Right ventricle myocardium inferior (tissue), 1 donor: ENCODE measurements around the gene NDUFS8. TPM values are rescaled to one million over a fixed set of nuclear protein-coding genes. Genes with fewer than 3 reads are reported as not detected.

Experiments
- ATAC-seq: fragments of 200-7000 bp; cut with Tn5 transposase; one replicate; pipeline ENCODE4 v1.9.1; 2020; ENCODE audit warnings: mild to moderate bottlenecking, moderate library complexity
- DNase-seq: peaks from one replicate; pipeline ENCODE4 v3.0.0; 2021; ENCODE audit errors: missing footprints
- intact Hi-C: fragments of 100-400 bp; cut with DNase I; formaldehyde crosslinking; loops from one replicate; pipeline ENCODE4 v1.11.0; 2022
- total RNA-seq: library from RNA; stranded (reverse); fragmentation: NEBNext Ultra II Directional; extraction: Animal tissue kit (Norgen Biotek cat#: 25700); gene quantifications from one replicate; pipeline ENCODE4 v1.2.1, GENCODE V29; 2021
- donor health status: DM: no; HTN: yes; CAD: no; lungs with severe emphysema.

Gene NDUFS8
- total RNA-seq, 1 donor from 2014 or later: 479 TPM

DNA sequence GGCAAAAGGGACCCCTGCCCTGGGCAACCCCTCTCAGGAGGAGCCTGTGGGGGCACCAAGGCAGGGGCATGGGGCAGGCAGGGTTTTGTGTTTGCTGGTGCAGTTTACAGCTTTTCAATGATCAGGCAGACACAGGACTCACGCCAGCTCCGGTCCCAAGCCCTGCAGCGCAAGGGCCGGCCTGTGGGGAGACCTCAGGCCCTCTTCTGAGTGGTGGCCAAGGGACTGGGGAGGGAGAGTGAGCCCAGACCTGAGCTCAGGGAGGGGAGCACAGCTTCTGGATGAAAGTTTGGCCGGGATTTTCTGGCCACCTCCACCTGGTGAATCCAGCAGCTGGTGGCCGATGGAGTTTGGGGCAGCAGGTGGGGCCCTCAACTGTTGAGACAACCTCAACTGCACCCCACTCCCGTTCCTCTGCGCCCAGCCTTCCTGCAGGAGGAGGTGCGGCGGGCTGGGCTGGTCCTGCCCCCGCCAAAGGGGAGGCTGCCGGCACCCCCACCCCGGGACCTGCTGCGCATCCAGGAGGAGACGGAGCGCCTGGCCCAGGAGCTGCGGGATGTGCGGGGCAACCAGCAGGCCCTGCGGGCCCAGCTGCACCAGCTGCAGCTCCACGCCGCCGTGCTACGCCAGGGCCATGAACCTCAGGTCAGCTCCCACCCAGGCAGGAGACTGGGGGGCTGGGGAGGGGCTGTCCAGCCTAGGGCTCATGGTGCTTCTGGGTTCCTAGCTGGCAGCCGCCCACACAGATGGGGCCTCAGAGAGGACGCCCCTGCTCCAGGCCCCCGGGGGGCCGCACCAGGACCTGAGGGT is 11.9 kb downstream of the NDUFS8 start:
- no peak for DNase-seq
- intact Hi-C loops: no loop called here
- ATAC-seq: no peak

DNA sequence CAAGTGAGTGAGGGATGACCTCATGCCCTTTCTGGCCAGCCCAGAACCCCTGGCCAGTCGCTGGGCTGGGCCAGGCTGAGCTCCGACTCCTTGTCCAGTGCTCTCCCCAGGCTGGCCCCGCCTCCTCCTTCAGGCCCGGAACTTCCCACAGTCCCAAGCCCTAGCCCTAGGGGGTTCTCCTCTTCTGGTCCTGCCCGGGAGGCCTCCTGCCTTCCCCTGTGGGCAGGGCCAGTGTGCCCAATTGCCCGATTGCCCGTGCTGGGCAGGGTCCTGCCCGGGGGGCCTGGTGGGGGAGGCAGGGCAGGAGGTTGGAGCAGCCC is 12.5 kb downstream of the NDUFS8 start:
- ATAC-seq: no peak

DNA sequence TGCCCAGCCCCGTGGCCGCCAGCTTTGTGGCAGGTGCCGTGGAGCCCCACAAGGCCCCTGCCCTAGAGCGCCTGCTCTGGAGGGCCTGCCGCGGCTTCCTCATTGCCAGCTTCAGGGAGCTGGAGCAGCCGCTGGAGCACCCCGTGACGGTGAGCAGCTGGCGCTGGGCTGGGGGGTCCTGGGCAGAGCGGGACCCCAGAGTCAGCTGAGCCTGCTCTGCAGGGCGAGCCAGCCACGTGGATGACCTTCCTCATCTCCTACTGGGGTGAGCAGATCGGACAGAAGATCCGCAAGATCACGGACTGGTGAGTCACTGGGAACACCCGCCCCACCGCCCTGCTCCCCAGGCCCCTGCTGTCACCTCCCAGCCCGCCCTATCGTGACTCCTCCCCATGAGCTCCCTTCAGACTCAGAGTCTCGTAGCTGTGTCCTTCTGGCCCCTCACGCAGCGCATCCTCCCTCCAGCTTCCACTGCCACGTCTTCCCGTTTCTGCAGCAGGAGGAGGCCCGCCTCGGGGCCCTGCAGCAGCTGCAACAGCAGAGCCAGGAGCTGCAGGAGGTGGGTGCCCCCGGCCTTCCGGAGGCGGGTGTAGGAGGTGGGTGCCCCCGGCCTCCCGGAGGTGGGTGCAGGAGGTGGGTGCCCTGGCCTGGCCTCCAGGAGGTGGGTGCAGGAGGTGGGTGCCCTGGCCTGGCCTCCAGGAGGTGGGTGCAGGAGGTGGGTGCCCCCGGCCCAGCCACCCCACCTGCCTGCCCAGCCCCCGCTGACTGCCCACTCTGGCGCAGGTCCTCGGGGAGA is 13.1 kb downstream of the NDUFS8 start:
- intact Hi-C loops: no loop called here
- no peak for ATAC-seq
- peak; percentile 61 for DNase-seq

More for the DNA sequence above, 12.5 kb downstream of the NDUFS8 start:
- intact Hi-C loops: no loop called here
- no peak for DNase-seq

DNA sequence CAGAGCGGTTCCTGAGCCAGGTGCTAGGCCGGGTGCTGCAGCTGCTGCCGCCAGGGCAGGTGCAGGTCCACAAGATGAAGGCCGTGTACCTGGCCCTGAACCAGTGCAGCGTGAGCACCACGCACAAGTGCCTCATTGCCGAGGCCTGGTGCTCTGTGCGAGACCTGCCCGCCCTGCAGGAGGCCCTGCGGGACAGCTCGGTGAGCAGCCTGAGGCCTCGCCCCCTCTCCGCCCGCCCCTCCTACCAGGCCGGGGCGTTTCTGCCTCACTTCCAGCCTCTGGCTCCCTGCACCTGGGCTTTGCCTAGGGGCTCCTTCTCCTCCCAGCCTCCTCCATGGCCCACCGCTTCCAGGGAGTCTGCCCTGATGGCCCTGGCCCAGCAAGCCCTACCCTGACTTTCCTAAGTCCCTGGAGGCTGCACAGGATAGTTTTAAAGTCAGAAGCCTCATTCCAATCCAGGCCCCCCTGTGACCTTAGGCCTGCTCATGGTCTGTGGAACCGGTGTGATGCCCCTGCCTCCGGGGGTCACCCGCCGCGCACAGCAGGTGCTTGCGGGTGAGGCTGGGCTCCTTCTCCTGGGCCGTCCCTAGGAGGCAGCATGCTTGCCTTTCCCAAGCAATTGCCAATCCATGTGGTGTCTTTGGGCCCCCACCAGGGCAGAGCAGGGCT is 13.8 kb downstream of the NDUFS8 start:
- DNase-seq: peak; percentile 65
- no peak for ATAC-seq
- intact Hi-C loops: no loop called here

DNA sequence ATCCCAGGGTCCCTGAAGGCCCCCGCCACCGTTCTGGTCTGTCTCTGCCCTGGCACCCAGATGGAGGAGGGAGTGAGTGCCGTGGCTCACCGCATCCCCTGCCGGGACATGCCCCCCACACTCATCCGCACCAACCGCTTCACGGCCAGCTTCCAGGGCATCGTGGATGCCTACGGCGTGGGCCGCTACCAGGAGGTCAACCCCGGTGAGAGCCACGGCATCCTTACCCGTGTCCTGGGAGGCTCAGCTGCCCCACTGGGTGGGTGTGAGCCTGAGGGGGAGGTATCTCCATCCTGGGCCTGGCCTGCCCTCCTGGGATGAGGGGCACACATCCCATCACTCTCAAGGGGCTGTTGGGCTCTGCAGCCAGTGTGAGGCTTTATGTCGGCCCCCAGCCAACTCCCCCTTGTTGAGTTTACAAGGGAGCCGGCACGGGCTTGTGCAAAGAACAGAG is 14.4 kb downstream of the NDUFS8 start:
- DNase-seq (peak; percentile 48), ATAC-seq (no peak)
- intact Hi-C loops: no loop called here

DNA sequence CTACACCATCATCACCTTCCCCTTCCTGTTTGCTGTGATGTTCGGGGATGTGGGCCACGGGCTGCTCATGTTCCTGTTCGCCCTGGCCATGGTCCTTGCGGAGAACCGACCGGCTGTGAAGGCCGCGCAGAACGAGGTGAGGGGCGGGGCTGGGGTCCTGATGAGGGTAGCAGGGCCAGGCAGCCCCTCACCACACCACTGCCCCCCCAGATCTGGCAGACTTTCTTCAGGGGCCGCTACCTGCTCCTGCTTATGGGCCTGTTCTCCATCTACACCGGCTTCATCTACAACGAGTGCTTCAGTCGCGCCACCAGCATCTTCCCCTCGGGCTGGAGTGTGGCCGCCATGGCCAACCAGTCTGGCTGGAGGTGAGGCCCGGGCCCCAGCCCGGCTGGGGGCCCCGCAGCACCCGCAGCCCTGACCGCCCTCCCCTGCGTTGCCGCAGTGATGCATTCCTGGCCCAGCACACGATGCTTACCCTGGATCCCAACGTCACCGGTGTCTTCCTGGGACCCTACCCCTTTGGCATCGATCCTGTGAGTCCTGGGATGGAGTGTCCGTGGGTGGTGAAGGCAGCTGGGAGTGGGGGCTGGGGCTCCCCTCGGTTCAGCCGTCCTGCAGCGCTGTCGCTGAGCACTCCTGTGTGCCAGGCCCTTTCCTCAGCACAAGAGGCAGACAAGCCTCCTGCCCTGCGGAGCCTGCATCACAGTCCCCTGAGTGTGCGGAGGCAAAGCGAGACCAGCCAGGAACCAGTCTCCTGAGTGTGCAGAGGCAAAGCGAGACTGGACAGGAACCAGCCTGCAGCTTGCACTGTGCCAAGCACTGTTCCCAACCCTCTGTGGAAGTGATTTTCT is 17.2 kb downstream of the NDUFS8 start:
- DNase-seq: no peak
- ATAC-seq: no peak
- intact Hi-C loops: no loop called here

DNA sequence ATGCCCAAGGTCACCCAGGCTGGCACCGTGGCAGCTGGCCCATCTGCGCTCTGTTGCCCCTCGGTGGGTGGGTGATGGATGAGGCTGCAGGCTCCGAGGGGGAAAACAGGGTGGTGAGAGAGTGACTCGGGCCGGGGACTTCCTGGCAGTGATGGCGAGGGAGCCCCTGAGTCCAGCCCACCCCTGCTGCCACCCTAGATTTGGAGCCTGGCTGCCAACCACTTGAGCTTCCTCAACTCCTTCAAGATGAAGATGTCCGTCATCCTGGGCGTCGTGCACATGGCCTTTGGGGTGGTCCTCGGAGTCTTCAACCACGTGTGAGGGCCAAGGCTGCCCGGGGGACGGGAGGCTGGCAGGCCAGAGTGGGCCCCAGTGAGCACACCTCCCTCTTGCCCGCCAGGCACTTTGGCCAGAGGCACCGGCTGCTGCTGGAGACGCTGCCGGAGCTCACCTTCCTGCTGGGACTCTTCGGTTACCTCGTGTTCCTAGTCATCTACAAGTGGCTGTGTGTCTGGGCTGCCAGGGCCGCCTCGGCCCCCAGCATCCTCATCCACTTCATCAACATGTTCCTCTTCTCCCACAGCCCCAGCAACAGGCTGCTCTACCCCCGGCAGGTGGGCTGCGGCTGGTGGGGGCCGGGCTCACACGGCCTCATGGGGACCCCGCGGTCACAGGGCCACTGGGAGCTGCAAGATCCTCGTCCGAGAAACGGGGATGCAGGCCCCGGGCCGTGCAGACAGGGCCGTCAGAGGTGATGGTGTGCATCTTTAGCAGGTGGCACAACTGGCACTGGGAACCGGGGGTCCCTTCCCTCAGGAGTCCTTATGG is 18.4 kb downstream of the NDUFS8 start:
- DNase-seq (peak; percentile 57), ATAC-seq (no peak)
- intact Hi-C loops: no loop called here

DNA sequence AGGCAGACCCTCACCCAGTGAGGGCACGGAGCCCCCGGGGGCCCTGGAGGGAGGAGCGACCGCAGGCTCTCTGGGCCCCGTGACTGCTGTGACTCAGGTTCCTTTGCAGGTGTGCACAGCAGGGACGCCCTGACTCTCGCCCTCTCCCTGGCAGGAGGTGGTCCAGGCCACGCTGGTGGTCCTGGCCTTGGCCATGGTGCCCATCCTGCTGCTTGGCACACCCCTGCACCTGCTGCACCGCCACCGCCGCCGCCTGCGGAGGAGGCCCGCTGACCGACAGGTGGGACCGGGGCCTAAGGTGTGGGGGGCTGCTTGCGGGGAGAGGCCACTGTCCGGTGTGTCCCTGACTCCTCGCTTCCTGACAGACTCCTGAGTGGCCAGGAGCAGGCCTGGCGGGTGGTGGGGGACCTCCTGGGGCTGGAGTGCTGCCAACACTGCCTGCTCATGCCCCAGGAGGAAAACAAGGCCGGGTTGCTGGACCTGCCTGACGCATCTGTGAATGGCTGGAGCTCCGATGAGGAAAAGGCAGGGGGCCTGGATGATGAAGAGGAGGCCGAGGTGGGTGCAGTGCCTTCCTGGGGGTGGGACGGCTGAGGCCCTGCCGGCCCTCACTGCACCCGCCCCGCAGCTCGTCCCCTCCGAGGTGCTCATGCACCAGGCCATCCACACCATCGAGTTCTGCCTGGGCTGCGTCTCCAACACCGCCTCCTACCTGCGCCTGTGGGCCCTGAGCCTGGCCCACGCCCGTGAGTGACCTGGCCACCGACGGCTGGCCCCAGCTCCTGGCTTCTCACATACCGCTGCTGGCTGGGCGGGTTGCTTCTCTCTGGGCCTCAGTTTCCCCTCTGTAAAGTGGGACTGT is 19.3 kb downstream of the NDUFS8 start:
- peak; percentile 53 for DNase-seq
- ATAC-seq: no peak
- intact Hi-C loops: no loop called here

DNA sequence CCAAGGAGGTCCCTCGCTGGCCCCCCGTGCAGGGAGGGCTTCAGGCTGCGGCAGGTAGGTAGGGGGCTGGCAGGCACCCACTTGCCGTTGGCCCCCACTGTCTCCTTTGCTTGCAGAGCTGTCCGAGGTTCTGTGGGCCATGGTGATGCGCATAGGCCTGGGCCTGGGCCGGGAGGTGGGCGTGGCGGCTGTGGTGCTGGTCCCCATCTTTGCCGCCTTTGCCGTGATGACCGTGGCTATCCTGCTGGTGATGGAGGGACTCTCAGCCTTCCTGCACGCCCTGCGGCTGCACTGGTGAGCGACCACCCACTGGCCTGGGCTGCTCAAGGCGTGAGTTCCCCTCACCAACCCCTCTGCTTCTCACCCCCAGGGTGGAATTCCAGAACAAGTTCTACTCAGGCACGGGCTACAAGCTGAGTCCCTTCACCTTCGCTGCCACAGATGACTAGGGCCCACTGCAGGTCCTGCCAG is 19.9 kb downstream of the NDUFS8 start:
- DNase-seq: no peak
- no peak for ATAC-seq
- intact Hi-C loops: no loop called here

DNA sequence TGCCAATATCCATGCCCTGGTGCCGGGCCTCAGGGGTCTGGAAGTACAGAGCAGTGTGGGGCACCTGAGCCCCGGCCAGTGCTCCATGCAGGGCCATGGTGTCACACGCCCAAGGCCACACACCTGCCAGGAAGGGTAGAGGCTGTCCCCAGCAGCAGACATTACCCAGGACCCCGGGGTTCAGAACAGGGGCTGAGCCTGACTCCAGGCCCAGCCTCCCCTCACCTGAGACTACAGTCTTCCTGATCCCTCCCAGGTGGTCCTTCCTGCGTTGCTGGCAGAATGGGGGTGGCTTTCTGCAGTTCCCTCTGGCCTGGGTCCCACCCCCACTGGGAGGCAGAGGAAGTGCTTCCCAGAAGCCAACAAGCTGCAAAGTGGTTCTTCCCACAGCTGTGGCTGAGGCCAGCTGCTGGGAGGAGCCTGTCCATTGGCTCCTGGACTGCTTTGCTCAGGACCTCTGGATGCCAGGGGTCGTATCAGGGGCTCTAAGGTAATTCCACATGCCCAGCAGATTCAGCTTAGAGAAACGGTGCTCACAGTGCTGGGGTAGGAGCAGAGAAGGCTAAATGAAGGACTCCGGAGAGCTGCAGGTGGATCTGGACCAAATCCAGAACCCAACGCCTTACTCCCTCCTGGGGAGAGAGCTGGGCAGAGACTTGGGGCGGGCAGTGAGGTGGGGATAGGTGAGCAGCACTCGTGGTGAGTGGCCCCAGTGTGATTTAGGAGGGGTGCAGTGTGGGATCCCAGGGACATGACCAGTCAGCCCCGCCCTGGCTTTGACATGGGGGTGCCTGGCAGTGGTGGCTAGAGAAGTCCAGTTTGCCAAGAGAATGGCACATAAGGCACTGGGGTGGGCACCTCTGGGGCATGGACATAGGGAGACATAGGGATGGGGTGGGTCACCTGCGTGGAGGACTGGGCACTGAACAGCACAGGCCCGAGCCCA is 21.0 kb downstream of the NDUFS8 start:
- ATAC-seq (no peak), DNase-seq (peak; percentile 51)
- intact Hi-C loops: no loop called here

DNA sequence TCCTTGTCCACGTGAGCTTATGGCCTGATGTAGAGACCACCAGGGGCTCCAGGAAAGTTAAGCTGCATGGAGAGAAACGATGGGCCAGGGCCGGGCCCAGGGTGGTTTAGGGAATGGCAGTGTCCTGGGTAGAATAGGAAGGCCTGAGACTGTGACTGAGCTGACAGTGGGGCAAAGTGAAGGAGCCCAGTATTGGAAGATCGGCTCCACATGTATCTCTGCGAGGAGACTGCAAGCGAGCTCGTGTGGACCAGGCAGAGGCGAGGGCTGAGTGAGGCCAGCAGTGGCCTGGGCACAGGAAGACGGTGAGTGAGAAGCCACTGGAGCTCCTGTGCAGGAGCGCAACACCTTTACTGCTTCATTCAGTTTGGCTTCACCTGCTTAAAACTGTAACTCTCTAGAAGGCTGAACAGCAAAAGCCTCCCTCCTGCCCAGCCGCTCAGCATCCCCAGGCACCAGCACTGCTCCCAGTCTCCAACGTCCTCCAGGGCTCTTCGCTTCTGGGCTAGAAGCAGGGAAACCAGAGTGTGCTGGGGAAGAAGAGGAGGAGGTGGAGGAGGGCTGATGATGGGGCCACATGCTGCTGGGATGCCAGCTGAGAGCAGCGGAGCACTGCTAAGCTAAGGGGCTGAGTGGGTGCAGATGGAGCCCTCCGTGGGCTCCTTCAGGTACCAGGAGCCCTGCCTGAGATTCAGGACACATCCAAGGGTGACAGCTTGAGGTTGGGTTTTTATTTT is 21.8 kb downstream of the NDUFS8 start:
- DNase-seq: peak; percentile 39
- intact Hi-C loops: no loop called here
- ATAC-seq: no peak

DNA sequence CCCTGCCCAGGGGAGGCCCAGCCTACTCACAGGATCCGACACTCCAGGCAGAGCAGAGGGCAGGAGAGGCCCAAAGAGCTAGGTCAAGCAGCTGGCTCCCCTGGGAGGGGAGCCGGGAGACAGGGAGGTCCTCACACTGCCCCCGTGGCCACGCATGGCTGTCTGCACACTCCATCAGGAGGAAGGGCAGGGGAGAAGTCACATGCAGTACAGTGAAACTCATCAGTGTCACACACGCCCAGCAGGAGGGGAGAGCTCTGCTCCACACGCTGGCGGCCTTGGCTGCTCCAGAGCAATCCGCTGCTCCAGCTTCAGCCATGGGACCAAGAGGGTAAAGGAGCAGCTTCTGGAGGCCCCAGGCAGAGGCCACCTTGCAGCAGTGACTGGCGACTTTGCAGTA is 22.6 kb downstream of the NDUFS8 start:
- intact Hi-C loops: no loop called here
- DNase-seq: no peak
- ATAC-seq: peak; percentile 23

DNA sequence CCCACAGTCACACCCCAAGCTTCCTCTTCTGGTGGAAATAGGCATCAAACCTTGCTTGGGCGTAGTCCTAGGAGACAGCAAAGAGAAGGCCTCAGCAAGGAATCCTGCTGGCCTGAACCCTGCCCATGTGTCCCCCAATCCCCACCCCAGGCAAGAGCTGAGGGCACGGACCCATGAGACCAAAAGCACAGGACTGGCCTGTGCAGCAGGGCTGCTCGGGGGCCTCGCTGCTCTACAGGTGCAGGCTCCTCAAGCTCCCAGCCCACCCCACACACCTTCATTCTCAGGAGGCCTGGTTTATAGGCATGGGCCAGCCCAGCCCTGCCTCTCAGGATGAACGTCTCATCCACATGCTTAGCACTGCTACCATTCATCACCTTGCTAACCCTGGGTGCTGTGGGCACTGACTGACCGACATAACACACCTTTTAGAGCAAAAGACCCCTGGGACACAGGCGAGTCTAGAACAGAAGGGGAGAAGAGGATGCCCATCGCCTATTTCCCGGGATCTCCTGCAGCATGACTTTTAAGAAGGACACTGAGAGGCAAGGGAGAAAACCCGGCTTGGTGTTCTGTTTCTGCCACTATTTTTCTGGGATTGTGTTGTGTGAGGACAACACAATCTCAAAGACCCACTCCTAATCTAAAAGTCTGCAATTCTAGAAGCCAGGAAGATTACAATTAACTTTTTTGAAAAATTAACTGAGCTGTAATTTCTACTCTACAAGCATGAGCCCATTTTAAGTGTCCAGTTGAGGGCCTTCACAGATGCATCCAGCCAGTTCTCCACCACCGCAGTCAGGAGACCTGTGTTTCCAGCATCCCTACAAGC is 23.7 kb downstream of the NDUFS8 start:
- DNase-seq (no peak), ATAC-seq (no peak)
- intact Hi-C loops: no loop called here
